NCI-H1092 (cell line): ENCODE results near the gene PKP2.

Source experiments
- DNase-seq: peaks from one replicate; lab custom pipeline; 2025; lab: John Stamatoyannopoulos, UW

Gene PKP2

DNA sequence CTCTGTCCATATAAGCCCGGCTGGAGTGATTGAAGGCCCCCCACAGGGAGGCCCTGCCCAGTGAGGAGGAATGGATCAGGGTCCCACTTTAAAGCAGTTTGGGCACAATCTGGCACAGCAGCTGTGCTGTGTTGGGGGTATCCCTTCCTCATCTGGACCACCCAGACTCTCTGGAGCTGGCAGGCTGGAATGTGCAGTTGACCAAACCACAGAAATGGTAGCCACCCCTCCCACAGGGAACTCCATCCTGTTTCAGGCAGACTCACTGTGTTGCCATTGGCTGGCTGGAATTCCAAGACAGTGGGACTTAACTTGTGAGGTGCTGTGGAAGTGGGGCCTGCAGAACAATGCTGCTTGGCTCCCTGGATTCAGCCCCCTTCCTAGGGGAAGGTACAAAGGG lies 87.4 kb downstream of the PKP2 start:
- no peak for DNase-seq

GRCh38 chr12:32804301-32804700 lies 92.3 kb downstream of the PKP2 start:
- DNase-seq, result no peak

DNA sequence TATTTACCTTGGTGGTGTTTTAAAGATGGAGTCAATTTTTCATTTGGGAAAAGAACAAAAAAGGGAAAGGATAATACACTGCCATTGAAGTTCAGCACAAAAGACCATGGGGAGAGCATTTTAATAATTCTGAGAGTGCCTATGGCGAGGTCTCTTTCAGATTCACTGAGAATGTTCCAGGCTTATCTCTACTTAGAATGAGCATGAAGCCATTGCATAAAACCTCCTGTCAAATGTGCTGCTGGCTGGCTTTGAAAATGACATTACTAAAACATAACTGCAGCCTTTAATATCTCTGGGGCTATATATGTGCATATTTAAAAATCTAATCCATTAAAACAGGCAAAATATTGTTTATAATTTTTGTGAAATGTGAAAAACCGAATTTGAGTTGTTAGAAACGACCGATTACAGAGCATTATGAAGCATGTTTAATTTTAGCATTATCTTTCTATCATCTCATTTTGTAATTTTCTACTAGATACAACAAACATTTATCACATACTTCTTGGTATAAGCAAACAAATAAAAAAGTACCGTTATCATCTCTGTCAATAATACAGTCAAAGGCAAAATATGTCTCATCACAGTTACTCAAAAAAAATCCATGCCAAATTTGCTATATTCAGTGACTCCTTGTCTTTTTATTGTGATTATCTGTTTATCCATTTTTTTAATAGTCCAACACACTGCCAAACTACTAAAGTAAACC lies 95.2 kb downstream of the PKP2 start:
- no peak for DNase-seq

DNA sequence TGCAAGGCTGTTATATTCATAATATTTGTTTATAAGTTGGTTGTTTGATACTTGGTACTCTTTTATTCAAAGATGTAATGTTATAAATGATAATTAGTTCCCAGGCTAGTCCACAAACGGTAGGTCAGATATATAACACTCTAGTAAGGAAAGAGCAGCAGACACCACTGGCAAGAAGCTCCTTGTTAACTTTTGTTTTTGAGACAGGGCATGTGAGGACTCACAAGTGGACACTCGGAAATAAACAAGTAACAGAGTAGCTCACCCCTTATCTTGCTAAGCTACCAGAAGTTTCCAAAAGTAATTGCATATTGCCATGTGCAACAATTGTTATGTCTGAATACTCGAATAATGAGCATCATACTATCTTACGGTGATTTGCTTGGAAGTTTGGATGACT lies 102.3 kb downstream of the PKP2 start:
- DNase-seq, result no peak

- DNase-seq, result no peak
Measured at GRCh38 chr12:32789916-32790315, 106.7 kb downstream of the PKP2 start.

DNA sequence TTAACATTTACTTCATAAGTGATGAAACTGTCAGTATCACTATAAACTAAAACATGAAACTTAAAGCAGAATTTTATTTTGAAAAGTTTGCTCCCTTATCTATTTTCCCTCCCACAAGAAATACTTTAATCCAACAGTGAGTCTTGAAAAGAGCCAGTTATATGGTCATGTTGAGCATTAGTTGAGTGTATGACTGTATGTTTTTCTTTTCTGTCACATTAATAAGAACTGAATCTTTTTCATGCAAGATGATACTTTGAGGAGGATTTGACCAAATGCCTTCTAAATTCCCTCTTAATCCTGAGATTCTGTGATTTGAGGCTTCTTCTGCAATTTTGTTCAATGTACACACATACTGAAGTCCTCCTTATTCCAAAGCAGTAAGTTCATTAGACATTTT lies 107.1 kb downstream of the PKP2 start:
- no peak for DNase-seq

- no peak for DNase-seq
Measured at GRCh38 chr12:32788405-32788804, 108.2 kb downstream of the PKP2 start.

GRCh38 chr12:32785557-32785956 lies 111.0 kb downstream of the PKP2 start:
- no peak for DNase-seq

DNA sequence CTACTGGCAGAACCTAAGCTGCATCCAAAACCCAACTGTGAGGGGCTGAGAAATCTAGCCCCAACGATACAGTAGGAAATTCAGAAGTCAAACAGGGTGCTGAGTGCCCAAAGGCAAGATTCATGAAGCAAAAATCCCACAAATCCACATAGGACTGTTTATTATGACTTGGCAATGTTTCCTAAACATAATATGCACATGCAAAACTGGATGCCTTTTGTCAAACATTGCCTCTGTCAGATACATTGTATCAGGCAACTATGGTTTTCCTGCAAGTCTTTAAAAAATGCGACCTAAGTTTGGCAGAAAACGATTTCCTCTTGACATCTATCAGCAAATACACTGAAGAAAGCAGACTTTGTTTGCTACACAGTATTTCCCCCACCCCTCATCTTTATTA lies 113.5 kb downstream of the PKP2 start:
- DNase-seq, result no peak

DNA sequence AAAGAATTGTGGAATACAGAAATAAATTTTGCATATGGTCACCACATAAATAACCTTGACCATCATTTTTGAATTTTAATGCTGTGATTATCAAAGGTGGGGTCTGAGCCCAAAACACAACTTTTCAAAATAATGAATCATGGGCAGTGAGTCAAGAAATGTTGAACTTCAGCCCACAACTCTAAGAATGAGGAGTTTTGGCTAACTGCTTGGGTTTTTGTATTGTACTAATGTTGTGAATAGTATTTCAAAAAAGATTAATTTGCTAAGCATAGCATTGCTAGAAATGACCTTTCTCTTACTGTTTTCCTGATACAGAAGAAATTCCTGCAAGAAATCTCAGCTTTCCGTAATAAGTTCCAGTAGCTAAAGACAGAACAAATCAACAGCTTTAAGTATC lies 116.5 kb downstream of the PKP2 start:
- DNase-seq, result no peak

GRCh38 chr12:32777691-32778175 lies 118.8 kb downstream of the PKP2 start:
- DNase-seq, result no peak

GRCh38 chr12:32777159-32777558 lies 119.4 kb downstream of the PKP2 start:
- no peak for DNase-seq

DNA sequence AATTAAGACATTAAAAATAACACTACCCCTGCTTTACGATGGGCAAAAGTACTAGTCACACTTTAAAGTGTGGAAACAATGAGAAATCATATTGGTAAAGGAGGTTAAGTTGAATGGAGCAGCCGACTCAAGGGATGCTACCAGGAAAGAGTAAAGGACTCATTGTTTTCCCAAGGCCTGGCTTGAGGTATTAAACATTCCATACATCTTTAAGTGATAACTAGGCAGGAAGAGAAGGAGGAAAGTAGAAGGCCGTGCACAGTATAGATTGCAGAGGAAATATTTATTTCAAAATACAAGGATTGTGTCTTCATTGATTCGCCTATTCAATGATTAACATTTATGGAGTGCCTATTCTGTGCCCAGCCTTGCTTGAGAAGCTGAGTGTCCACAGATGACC lies 120.3 kb downstream of the PKP2 start:
- no peak for DNase-seq

- DNase-seq, result no peak
Measured at GRCh38 chr12:32773691-32774090, 122.9 kb downstream of the PKP2 start.

- DNase-seq, result no peak
Measured at GRCh38 chr12:32770141-32770540, 126.4 kb downstream of the PKP2 start.

DNA sequence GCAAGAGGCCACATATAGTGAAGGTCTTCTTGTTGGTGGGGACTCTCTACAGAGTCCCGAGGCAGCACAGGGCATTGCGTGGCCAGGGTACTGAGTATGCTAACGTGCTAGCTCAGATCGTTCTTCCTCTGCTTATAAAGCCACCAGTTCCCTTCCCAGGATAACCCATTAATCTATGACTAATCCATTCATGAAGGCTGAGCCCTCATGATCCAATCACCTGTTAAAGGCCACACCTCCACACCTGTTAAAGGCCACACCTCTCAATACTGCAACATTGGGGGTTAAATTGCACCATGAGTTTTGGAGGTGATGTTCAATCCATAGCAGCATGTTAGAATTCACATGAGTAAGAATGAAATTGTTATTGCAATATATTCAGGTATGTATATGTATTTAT lies 128.1 kb downstream of the PKP2 start:
- DNase-seq, result no peak

GRCh38 chr12:32765906-32766305 lies 130.7 kb downstream of the PKP2 start:
- no peak for DNase-seq

DNA sequence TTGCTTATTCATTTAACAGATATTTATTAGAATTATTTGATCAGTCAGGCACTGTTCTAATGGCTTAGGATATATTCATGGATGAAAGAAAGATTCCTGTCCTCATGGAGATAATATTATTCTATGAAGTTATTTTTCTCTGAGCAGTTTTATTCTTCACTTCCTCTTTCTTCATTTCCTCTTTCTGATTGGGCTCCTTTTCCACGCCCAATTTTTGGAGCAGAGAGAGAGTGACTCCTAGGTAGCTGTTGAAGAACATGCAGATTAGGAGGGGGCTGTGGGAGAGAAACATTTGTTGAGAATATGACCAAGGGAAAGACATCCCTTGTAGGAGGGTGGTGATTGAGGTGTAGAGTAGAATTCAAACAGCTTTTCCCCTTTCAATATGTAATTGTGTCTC lies 134.9 kb downstream of the PKP2 start:
- DNase-seq, result no peak

GRCh38 chr12:32757157-32757556 lies 139.4 kb downstream of the PKP2 start:
- no peak for DNase-seq

DNA sequence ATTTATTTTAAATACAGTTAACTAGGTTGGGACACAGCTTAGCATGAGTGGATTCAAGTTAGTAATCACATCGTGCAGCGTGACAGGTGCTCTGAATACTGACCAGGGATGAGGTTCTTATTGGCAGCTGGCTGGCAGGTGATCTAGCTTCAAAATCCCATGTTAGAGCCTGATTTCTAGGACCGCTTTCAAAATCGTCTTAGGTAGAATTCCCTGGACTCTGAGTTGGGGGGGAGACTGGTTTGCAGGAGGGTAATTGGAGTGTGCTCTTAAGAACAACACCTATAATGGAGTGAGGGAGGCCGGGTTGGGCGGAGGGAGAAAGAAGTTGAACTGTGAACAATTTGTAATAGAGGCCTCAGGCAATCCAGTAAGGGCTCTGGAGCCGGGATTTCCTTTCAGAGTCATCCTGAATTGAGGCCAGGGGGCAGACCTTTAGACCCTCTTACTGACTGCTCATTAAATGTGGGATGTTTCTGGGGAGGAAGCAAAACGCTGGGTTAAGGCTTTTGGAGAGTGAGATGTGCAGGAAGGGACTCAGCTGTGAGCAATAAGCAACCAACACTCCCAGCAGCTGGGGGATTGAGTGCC lies 140.0 kb downstream of the PKP2 start:
- no peak for DNase-seq

DNA sequence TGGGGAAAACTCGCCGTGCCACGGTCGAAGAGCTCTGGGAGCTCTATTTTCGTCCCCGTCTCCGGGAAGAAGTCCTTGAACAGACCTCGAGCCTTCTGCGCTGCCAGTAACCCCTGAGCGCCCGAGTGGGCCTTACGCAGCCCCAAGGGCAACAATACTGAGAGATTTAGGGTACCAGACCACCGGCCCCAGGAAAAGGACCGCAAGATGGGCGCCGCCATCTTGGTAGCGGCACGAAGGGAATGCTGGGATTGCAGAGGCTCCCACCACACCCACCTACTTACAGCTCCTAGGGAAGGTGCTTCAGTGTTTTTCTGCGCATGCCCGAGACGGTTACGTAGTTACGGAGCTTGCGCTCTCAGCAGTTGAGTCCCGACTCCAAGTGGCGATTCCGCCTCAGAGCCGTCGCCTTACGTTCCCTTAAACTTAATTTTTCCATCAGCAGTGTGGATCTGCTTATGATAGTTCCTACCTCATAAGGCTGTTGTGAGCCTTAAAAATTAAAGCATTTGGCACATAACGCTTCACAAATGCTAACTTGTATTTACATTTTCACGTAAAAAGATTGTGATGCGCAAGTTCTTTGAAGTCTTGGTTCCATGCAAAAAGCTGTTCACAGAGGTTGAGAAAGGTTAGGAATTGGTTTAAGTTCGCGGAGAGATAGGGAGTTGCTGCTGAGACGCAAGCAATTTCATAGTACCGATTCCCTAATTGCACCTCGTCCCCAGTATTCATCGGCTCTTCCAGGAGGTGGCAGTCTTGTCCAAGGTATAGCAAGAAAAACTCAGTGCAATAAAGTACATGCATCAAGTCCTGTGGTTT lies 140.7 kb downstream of the PKP2 start, which contains the start of gene YARS2:
YARS2 (minus strand) TSS at position 244 of the 822 bp plus-strand sequence; CDS start at position 221, 23 bp downstream.
- DNase-seq, result peak; percentile 98

DNA sequence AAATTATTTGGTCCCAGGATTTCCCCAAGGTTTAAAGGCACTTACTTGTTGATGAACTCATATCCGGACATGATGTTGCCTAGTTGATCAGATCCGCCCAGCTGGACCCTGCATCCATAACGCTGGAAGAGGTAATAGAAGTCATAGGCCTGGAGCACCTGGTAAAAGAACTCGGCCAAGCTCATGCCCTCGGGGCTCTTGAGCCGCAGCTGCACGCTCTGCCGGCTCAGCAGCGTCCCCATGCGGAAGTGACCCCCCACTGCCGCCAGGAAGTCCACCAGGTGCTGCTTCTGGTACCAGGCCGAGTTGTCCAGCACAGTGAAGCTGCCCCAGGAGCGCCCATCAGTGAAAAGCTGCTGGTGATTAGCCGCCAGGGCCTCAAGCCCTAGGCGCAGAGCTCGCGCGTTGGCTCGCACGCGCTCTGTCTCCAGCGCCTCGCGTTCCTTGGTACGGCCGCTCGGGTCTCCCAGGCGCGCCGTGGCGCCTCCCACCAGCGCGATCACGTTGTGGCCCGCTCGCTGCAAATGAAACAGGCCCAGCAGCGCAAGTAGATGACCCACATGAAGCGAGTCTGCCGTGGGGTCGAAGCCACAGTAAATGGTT lies 141.4 kb downstream of the PKP2 start:
- peak; percentile 57 for DNase-seq
